Breast epithelium (tissue), 3 donors: ENCODE results near the gene CLMN.

Experiments used
- CTCF ChIP-seq, 3 donors: fragments of 450-650 bp; IDR thresholded peaks; one replicate each; pipeline ENCODE4 v1.5.1; 2016 to 2017; ENCODE audit warnings: antibody characterized with exemption in 3 of 3, mild to moderate bottlenecking in 3 of 3, moderate library complexity in 3 of 3
- POLR2A ChIP-seq: fragments of 450-650 bp; IDR thresholded peaks from one replicate; pipeline ENCODE4 v1.6.1; 2016; ENCODE audit warnings: antibody characterized with exemption, mild to moderate bottlenecking, moderate library complexity
- POLR2AphosphoS5 ChIP-seq, 3 donors: sonication (generic); formaldehyde crosslinking; IDR thresholded peaks; one replicate each; pipeline ENCODE4 v1.6.1; 2017; ENCODE audit warnings: antibody characterized with exemption in 3 of 3

GRCh38 chr14:95319312-95320077 lies at the start of gene CLMN:
- TF ChIP-seq CTCF (IDR thresholded peaks at IDR 0.05) (no peak), POLR2AphosphoS5 (IDR thresholded peaks at IDR 0.05) (no peak), POLR2A (no peak)
